GM15510 (cell line): ENCODE data around the gene GPR33.

Experiments used
- POLR2A ChIP-seq: IDR thresholded peaks from 3 replicates; pipeline ENCODE4 v1.6.1; 2011; ENCODE audit warnings: borderline replicate concordance; ENCODE audit not compliant: insufficient read length; ENCODE audit errors: extremely low read depth

The GPR33 gene

GRCh38 chr14:31476131-31476866 lies 11.5 kb downstream of the GPR33 start:
- no peak for TF ChIP-seq POLR2A

DNA sequence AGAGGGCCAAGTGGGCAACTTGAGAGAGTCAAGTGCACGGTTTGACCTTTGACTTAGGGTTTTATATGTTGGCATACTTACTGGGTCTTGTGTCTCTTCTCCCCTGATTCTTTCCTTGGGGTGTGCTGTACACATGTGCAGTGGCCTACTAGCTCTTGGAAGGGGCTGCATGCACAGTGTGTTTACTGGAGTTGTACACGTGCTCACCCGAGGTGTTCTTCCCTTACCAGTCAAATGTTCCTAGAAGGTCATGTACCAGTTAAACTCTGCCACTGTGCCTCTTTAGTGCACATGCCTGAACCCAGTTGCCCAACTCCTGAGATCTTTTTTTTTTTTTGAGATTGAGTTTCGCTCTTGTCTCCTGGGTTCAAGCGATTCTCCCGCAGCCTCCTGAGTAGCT lies 21.3 kb downstream of the GPR33 start:
- TF ChIP-seq POLR2A: no peak

DNA sequence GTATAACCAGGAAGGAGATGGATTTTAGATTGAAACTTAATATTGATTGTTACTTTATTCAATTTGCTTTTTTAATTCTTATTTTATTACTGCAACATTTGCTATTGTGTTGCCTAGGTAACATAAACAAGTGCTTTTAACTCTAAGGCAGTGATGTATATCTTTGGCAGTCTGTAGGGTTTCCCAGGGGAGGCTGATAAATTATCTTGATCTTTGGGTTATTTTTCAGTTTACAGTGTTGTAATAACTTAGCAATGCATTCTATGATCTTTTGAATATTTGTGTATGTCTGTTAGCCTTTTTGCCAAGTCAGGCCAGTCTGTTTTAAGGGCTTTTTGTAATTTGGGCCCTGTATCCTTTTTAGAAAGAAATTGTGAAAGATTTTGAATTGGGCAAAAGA lies 22.7 kb downstream of the GPR33 start:
- TF ChIP-seq POLR2A: no peak

GRCh38 chr14:31461545-31461944 lies 26.3 kb downstream of the GPR33 start:
- no peak for TF ChIP-seq POLR2A

GRCh38 chr14:31457665-31458659 lies 29.9 kb downstream of the GPR33 start:
- no peak for TF ChIP-seq POLR2A

DNA sequence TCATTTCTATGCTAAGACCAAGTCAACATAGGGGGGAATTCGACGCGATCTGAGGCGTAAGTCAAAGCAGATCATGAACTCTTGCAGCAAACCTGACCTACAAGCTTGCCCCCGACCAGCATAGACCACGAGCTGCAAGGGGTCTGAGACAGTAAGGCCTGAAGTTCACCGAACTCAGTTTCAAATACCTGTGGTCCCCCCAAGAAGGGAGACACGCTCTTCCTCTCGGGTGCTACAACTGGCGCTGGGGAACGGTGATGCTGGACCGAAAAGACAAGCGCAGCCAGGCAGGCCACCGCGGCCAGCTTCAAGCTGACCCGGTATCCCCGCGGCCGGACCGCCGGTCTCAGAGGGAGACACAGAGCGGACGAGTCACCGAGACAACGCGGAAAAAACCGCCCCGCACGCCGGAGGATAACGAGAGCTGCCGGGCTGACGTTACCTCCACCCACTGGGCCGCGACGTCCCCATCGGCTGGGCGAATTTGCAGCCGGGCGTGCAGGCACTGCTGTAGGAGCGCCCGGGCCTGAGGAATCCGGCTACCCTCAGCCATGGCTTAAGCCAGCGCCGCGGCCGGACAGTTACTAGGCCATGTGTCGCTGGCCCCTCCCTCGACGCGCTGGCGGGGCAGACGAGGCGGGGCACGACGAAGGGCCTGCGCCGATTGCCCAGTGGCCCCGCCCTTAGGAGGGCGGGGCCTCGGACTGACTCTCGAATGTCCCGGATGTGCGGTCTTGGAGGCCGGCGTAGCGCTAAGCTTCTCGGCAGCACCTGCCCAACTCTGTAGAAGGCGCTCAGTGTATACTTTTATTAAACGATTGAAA lies 30.8 kb downstream of the GPR33 start, which contains the start of gene DTD2:
Gene DTD2 (minus strand): TSS at position 666 of the 824 bp plus-strand sequence. CDS start 113 bp downstream, at position 553.
- peak; percentile 91 for TF ChIP-seq POLR2A

DNA sequence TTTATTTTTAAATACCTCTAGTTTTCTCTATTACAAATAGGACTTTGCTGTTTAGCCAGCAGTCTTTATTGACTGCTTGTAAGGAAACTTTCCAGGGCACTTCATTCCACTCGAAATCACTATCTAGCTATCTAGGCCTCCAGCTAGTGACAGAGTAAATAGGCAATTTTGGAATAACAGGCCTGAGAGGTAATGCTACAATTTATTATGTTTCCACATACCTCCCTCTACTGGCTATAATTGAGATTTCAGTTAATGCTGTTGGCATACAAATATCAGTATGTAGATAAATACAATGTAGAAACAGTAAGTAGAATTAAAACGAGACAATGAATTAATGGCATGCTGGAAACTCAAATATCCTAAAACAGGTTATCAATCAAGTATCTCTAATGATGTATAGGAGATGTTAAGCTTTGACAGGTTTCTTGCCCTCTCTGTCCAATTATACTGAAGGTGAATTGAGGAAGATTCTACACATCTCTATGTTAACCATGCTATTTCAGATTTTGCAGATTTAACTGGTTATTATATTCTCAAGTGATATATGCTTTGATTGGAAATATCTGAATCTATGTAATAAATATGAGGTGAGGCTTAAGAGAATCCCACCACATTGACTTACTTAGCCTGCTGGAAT lies 37.7 kb downstream of the GPR33 start:
- no peak for TF ChIP-seq POLR2A

DNA sequence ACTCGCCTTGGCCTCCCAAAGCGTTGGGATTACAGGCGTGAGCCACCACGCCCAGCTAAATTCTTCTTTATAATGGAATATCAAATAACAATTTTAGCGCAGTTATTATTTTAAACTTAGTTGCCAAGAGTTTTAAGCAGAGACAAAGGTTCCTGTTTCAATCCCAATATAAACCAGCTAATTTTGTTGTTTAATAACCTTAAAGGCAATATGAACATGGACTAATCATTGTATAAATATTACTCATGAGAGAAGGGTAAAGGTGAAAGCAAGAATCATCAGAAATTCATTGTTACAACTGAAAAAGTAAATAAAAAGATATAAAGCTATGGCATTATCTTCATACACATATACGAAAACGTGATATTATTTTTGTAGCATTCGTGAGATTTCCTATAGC lies 38.7 kb downstream of the GPR33 start:
- no peak for TF ChIP-seq POLR2A

DNA sequence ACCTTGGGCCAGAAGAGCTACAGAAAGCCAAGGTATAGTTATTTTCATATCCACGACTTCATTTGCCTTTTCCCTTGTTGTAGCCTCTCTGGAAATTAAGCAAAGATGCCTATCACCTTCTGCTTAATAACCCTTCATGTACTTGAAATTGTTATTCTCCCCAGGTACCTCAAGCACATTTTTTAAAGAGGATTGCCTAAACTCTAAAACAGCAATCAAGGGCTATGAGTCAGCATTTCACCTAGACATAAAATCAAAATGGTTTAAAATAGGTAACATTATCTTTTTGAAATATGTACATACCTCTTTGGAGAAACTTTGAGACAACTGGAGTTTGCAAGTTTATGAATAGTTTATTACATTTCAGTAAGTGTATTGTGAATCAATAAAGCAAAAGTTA lies 42.1 kb downstream of the GPR33 start:
- no peak for TF ChIP-seq POLR2A

DNA sequence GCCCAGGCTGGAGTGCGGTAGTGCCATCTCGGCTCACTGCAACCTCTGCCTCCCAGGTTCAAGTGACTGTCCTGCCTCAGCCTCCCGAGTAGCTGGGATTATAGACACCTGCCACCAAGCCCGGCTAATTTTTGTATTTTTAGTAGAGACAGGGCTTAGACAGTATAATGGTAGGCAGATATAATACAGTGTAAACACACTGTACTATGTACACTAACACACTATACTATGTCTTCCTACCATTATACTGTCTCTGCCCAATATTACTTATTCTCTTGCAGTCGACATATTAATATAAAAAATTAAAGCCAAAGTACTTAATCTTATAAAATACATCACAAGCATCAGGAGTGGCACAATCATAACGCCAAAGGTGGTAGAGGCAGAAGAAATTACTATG lies 45.6 kb downstream of the GPR33 start:
- TF ChIP-seq POLR2A: no peak

GRCh38 chr14:31441273-31442111 lies 46.3 kb downstream of the GPR33 start:
- TF ChIP-seq POLR2A: no peak

- no peak for TF ChIP-seq POLR2A
These were observed 47.6 kb downstream of the GPR33 start for GRCh38 chr14:31440280-31440679.

DNA sequence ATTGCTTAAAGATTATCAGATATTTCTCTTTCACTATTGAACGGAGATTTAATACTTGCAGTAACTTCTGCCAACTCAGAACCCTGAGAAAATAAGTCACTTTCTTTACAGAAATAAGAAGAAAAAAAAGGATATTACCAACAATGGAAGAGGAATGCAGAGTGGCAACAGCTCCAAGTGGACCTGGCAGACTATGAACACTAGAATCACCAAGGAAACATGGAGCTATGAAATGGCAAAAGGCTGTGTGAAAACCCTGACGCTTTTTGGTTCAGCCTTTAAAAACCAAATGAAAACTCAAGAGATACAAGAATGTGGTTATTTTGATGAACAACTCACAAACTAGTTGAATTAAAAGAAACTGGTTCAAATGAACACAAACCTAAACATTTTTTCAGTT lies 48.3 kb downstream of the GPR33 start:
- no peak for TF ChIP-seq POLR2A
